GM18505 (cell line): ENCODE data around the gene TMEM269.

ENCODE experiments used
- ATAC-seq: cut with Tn5 transposase; IDR thresholded peaks from one replicate; pipeline ENCODE4 v1.9.1; 2021; ENCODE audit not compliant: unreplicated experiment
- POLR2A ChIP-seq: IDR thresholded peaks from 4 replicates; pipeline ENCODE4 v1.6.1; 2011; ENCODE audit warnings: borderline replicate concordance; ENCODE audit not compliant: insufficient read depth, insufficient read length; ENCODE audit errors: extremely low read depth

The TMEM269 gene

GRCh38 chr1:42756956-42757891, 27.6 kb upstream of the TMEM269 start:
- TF ChIP-seq POLR2A: no peak
- no peak for ATAC-seq

- no peak for ATAC-seq
- TF ChIP-seq POLR2A: no peak
Measured at GRCh38 chr1:42757892-42758275, 26.9 kb upstream of the TMEM269 start.

- no peak for TF ChIP-seq POLR2A
- ATAC-seq: no peak
Measured at GRCh38 chr1:42758641-42759040, 26.1 kb upstream of the TMEM269 start.

GRCh38 chr1:42759114-42759513, 25.7 kb upstream of the TMEM269 start:
- ATAC-seq: no peak
- no peak for TF ChIP-seq POLR2A

GRCh38 chr1:42761567-42761966, 23.2 kb upstream of the TMEM269 start:
- no peak for TF ChIP-seq POLR2A
- no peak for ATAC-seq

- ATAC-seq: no peak
- TF ChIP-seq POLR2A: no peak
Measured at GRCh38 chr1:42762269-42762668, 22.5 kb upstream of the TMEM269 start.

GRCh38 chr1:42765269-42765668, 19.5 kb upstream of the TMEM269 start:
- no peak for TF ChIP-seq POLR2A
- no peak for ATAC-seq

GRCh38 chr1:42765832-42766740, 18.7 kb upstream of the TMEM269 start:
- peak; percentile 22 for ATAC-seq

GRCh38 chr1:42766741-42767509, 17.9 kb upstream of the TMEM269 start, which contains the start of the genes C1orf50 and P3H1:
TSS of gene C1orf50 (plus strand) at chr1:42767249. CDS start at chr1:42767312, 63 bp downstream.
TSS of gene P3H1 (minus strand) at chr1:42767028. CDS start at chr1:42766971, 57 bp downstream.
- ATAC-seq: peak; percentile 86
- TF ChIP-seq POLR2A: peak; percentile 98

More at GRCh38 chr1:42765832-42766740, 18.7 kb upstream of the TMEM269 start:
- no peak for TF ChIP-seq POLR2A

- no peak for TF ChIP-seq POLR2A
- no peak for ATAC-seq
Measured at GRCh38 chr1:42767510-42768000, 17.2 kb upstream of the TMEM269 start.

- ATAC-seq: no peak
- TF ChIP-seq POLR2A: no peak
Measured at GRCh38 chr1:42768172-42768571, 16.6 kb upstream of the TMEM269 start.

GRCh38 chr1:42769811-42770210, 15.0 kb upstream of the TMEM269 start:
- TF ChIP-seq POLR2A: no peak
- ATAC-seq: no peak
